Stimulated activated naive B cell treated with anti-CD40 and anti-IgM and Interleukin-4, amounts not matched to agents 10 μg/mL and 1 μg/mL and 100 μg/mL, for 72 hours (primary cell): Measurements from ENCODE around the gene TMUB1.
A peak's percentile ranks its signal among the peaks of the same experiment; 100 is the strongest.
"Not testable (repeated sequence)": the region's sequence is repeated elsewhere in the genome, so short reads cannot be mapped to it uniquely, and the experiment has no call there.

ENCODE experiments used
- ATAC-seq, 2 donors: fragments of 150-1000 bp; cut with Tn5 transposase; replicated peaks; 2 replicates each; pipeline ENCODE4 v1.10.0; 2021; ENCODE audit warnings: moderate library complexity in 1 of 2
- DNase-seq: peaks from one replicate; pipeline ENCODE4 v3.0.0; 2021
- H3K27ac Mint-ChIP-seq: one replicate; pipeline ENCODE4 v1.8.0; 2022; ENCODE audit warnings: mild to moderate bottlenecking, mixed read lengths
- H3K27me3 Mint-ChIP-seq, 2 donors: one replicate each; pipeline ENCODE4 v1.8.0; 2022; ENCODE audit warnings: mixed read lengths in 2 of 2
- H3K36me3 Mint-ChIP-seq, 2 donors: one replicate each; pipeline ENCODE4 v1.8.0; 2022; ENCODE audit warnings: mixed read lengths in 2 of 2, mild to moderate bottlenecking in 1 of 2
- H3K4me1 Mint-ChIP-seq, 2 donors: one replicate each; pipeline ENCODE4 v1.8.0; 2022; ENCODE audit warnings: mixed read lengths in 2 of 2, mild to moderate bottlenecking in 1 of 2
- H3K4me3 Mint-ChIP-seq, 2 donors: one replicate each; pipeline ENCODE4 v1.8.0; 2022; ENCODE audit warnings: mild to moderate bottlenecking in 2 of 2, mixed read lengths in 2 of 2, moderate library complexity in 1 of 2
- H3K9me3 Mint-ChIP-seq, 2 donors: one replicate each; pipeline ENCODE4 v1.8.0; 2022; ENCODE audit warnings: mixed read lengths in 2 of 2, mild to moderate bottlenecking in 1 of 2

The TMUB1 gene

DNA sequence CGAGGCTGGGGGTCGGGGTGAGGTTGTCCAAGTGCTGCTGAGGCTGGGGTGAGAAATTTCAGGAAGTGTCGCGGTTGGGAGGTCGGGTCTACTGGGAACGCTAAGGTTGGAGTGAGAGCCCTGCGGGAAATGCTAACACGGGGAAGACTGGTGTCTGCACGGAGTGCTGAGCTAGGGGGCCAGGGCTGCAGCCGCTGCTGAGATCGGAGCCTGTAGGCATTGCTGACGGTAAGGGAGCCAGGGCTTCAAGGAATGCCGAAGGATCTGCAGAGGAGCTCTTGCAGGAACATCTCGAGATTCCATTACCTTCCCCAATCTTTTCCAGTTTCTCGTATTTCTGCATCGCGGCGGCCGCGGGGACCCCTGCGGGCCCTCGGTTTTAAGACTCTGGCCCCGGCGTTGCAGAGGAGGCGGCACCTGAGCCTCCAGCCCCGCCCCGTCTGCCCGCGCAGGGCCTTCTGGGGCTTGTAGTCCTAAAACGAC, 25.7 kb downstream of the TMUB1 start, which contains the start of gene CDK5:
CDK5 (minus strand) TSS at position 392 of the 483 bp plus-strand sequence; CDS start at position 343, 49 bp downstream.
- ATAC-seq (peak; percentile 4 to 6), DNase-seq (no peak)
- Mint-ChIP-seq H3K36me3 (peaks cover 17 to 28% of the 10 kb centered on the region in 2 donors), H3K9me3 (no peaks in the 10 kb centered on the region), H3K27ac (peak within 1 kb of the TSS; percentile 95), H3K27me3 (peaks cover 3 to 7% of the 10 kb centered on the region in 2 donors), H3K4me1 (peaks cover 29 to 47% of the 10 kb centered on the region in 2 donors), H3K4me3 (peak within 1 kb of the TSS; percentile 95 to 99)

DNA sequence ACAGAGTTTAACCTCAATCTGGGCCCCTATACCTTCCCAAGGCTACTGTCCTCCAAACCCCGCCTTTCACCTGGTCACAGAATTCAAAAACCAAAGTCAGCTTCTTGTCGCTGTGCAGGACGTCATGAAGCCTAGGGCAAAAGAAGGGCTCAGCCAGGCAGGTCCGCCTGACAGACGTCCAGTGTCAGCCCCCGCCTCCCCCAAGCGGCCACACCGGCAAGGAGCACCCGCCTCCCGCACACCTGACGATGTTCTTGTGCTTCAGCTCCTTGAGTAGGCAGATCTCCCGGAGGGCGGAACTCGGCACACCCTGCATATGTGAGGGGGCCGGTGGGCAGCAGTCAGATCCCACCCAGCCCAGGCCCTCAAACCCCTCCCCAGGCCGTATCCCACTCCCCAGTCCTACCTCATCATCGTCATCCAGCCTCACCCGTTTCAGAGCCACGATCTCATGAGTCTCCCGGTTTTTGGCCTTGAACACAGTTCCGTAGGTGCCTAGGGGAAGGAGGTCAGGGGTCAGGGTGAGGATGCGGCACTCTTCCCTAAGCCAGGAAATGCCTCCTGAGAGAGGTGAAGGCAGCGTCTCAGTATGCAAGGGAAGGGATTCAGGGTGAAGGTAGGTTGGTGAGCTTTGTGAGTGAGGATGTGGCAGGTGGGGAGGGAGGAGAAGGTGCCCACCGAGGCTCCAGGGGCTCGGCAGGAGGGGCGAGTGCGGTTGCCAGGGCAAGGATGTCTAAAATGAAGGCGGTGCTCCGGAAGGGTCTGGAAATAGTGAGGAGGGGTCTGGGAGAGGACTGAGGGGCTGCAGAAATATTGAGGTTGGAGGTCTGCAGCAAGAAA, 26.4 kb downstream of the TMUB1 start:
- no peaks in the 10 kb centered on the region for H3K9me3 Mint-ChIP-seq
- ATAC-seq, result no peak
- peaks cover 28 to 46% of the 10 kb centered on the region in 2 donors for H3K4me1 Mint-ChIP-seq
- no peak for DNase-seq
- H3K4me3 Mint-ChIP-seq, result peak overlapping the region; percentile 95 to 99
- H3K36me3 Mint-ChIP-seq, result peaks cover 18 to 31% of the 10 kb centered on the region in 2 donors
- peak overlapping the region; percentile 53 for H3K27ac Mint-ChIP-seq
- peaks cover 8 to 9% of the 10 kb centered on the region in 2 donors for H3K27me3 Mint-ChIP-seq

DNA sequence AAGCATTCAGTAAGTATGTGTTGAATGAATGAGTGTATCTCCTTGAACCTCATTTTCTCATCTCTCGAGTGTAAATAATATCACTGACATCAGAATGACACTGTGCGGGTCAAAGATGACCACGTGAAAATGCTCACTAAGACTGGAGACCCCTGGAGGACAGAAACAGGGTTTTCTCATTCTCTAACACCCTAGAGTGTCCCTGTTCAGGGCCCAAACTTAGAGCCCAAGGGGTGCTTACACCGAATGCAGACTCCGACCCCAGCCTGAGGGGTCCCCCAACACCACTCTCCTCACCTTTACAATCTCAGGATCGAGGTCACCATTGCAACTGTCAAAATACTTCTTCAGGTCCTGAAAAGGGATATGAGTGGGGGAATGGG, 27.0 kb downstream of the TMUB1 start:
- DNase-seq (no peak), ATAC-seq (no peak)
- Mint-ChIP-seq H3K4me1 (peaks cover 25 to 45% of the 10 kb centered on the region in 2 donors), H3K27ac (no peak overlapping the region), H3K36me3 (peaks cover 18 to 35% of the 10 kb centered on the region in 2 donors), H3K4me3 (peak overlapping the region; percentile 95 to 99), H3K27me3 (peaks cover 9 to 13% of the 10 kb centered on the region in 2 donors), H3K9me3 (no peaks in the 10 kb centered on the region)

DNA sequence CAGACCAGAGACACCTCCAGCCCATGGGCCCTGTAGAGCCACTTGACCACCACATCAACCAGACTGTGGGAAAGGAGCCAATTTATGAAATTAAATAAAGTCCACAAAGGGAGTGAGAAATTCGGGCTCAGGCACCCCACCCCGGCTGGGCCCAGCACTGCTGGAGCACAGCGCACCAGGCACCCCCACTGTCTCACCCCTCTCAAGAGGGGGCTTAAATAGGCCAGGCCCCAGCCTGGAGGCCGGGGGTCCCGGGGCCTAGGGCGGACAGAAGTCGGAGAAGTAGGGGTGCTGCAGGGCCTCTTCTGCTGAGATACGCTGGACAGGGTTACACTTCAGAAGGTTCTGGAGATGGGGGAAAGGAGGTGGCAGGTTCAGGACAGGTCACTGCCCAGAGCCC, 29.5 kb downstream of the TMUB1 start:
- Mint-ChIP-seq H3K36me3 (peaks cover 18 to 35% of the 10 kb centered on the region in 2 donors), H3K4me1 (peaks cover 19 to 25% of the 10 kb centered on the region in 2 donors), H3K27me3 (peaks cover 17 to 24% of the 10 kb centered on the region in 2 donors), H3K9me3 (no peaks in the 10 kb centered on the region), H3K27ac (no peak overlapping the region), H3K4me3 (no peak overlapping the region)
- ATAC-seq (no peak), DNase-seq (no peak)

DNA sequence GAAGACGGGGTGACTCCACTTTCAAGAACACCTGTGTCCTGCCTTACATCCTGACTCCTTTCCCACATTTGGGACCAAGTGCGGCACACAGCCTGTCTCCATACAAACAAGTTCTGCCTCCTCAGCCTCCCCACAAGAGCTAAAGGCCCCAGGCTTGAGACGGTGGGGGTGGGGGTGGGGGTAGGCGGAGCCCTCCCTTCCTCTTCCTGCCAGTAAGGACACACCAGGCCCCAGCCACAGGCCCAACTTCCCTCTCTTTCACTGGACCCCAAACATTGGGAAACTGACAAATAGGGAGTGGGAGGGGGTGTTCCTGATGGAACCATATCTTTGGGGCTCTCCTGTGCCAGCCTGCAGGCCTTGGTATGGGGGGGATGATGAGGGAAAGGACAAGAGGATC, 30.2 kb downstream of the TMUB1 start:
- Mint-ChIP-seq H3K9me3 (no peaks in the 10 kb centered on the region), H3K4me1 (peaks cover 15 to 19% of the 10 kb centered on the region in 2 donors), H3K27ac (no peak overlapping the region), H3K4me3 (no peak overlapping the region), H3K36me3 (peaks cover 18 to 35% of the 10 kb centered on the region in 2 donors), H3K27me3 (peaks cover 17 to 24% of the 10 kb centered on the region in 2 donors)
- DNase-seq, result no peak
- no peak for ATAC-seq

DNA sequence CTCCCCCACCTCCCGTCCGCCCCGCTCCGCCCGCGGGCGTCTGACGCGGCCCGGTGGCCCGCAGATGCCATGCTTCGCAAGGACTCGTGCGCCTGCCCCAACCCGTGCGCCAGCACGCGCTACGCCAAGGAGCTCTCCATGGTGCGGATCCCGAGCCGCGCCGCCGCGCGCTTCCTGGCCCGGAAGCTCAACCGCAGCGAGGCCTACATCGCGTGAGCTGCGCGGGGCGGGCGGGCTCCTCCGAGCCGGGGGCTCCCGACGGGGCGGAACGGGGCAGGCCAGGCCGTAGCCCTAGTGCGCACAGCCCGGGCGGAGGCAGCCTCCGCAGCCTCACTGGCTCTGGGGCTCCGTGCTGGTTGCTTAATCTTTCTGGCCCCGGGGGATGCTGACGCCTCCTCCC, 32.2 kb downstream of the TMUB1 start:
- peaks cover 17 to 24% of the 10 kb centered on the region in 2 donors for H3K27me3 Mint-ChIP-seq
- peaks cover 6 to 10% of the 10 kb centered on the region in 2 donors for H3K4me1 Mint-ChIP-seq
- DNase-seq (no peak), ATAC-seq (peak; percentile 61 to 72)
- no peaks in the 10 kb centered on the region for H3K9me3 Mint-ChIP-seq
- H3K27ac Mint-ChIP-seq, result no peak overlapping the region
- no peak overlapping the region for H3K4me3 Mint-ChIP-seq
- peaks cover 18 to 35% of the 10 kb centered on the region in 2 donors for H3K36me3 Mint-ChIP-seq

DNA sequence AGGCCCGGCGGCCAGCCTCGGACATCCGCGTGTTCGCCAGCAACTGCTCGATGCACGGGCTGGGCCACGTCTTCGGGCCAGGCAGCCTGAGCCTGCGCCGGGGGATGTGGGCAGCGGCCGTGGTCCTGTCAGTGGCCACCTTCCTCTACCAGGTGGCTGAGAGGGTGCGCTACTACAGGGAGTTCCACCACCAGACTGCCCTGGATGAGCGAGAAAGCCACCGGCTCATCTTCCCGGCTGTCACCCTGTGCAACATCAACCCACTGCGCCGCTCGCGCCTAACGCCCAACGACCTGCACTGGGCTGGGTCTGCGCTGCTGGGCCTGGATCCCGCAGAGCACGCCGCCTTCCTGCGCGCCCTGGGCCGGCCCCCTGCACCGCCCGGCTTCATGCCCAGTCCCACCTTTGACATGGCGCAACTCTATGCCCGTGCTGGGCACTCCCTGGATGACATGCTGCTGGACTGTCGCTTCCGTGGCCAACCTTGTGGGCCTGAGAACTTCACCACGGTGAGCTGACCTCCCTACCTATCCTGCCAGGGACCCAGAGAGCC, 34.3 kb downstream of the TMUB1 start:
- H3K27ac Mint-ChIP-seq, result no peak overlapping the region
- no peak overlapping the region for H3K4me3 Mint-ChIP-seq
- H3K36me3 Mint-ChIP-seq, result peaks cover 18 to 26% of the 10 kb centered on the region in 2 donors
- H3K27me3 Mint-ChIP-seq, result peaks cover 13 to 24% of the 10 kb centered on the region in 2 donors
- peaks cover 6 to 10% of the 10 kb centered on the region in 2 donors for H3K4me1 Mint-ChIP-seq
- no peak for ATAC-seq
- H3K9me3 Mint-ChIP-seq, result no peaks in the 10 kb centered on the region
- DNase-seq, result no peak

DNA sequence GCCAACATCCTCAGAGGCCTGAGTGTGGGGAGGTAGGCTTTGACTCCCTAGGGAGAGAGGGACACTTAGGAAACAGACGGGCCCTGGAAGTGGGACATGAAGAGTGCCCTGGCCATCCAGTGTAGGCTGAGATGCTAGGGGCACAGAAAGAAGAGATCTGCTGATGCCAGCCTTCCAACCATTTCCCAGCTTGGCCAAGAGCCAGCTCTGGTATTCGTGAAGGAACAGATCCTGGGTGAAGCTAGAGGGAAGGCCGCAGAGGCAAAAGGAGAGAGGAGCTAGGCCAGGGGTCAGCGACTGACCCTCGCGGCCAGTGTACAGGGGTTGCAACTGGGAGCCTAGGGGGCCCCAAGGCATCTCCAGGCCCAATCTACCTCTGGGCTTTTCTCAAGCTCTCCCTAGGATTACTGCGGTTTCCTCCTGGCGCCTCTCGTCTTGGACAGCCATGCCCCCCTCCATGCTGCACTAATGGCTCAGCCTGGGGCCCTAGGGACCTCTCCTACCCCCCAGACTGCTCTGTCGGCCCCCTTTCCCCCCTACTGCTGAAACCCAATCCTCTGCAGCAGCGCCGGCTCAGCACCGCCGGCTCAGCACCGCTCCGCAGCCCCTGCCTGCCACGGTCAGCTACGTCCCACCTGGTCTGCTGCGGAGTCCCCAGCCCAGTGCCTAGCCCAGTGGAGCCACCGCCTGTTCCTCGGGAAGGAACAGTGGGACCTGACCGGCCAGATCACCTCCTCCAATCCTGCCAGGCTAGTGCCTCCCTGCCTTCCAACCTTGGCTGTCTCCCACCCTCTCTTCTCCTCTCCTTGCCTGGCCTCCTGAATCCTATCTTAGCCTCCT, 35.1 kb downstream of the TMUB1 start, which contains the start of gene ASIC3:
ASIC3 (plus strand) TSS at position 556 of the 840 bp plus-strand sequence. CDS start 355 bp downstream, outside the sequence.
- Mint-ChIP-seq H3K27me3 (peaks cover 13 to 24% of the 10 kb centered on the region in 2 donors), H3K4me3 (no peak within 1 kb of the TSS), H3K27ac (no peak within 1 kb of the TSS), H3K9me3 (no peaks in the 10 kb centered on the region), H3K36me3 (peaks cover 19 to 22% of the 10 kb centered on the region in 2 donors), H3K4me1 (peaks cover 6 to 9% of the 10 kb centered on the region in 2 donors)
- ATAC-seq (no peak), DNase-seq (no peak)

DNA sequence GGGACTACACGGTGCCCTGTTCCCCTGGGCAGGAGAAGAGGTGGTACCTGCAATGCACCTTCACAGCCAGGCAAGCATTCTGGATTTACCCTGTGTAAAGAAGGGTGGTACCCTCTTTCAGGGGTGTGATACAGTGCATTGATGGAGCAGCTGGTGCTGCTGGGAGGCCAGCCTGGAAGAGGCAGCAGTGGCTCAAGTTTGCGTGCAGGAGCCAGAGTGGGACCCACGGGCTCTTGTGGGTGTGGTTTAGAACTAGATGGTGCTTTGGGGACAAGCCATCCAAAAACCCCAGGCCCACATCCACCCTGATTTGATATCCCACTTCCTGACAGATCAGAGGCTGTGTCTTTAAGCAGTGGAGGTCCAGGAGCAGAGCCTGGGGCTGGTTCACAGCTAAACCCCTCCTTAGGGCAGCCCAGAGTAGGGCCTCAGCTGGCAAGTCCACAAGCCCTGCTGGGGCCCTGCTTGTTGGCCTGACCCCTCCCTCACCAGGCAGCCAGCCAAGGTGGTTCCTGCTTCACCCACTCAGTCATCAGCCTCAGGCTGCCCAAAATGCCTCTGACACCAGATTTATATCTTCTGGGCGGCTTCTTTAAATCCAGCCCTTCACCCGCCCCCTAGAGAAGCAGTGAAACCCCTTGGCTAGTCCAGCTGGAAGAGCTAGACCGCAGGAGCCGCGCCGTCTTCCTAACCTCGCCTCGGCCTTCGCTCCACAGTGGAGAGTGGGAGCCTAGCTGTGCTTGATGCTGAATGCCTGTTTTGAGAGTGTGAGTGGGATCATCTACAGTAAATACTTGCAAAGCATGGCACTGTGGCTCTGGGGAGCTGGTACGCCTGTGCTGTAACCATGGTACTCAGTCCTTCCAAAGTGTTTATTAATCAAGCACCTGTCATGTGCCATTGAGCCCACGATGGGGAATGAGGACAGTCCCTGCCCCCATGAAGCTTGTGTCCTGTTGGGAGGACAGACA, 36.4 kb downstream of the TMUB1 start:
- Mint-ChIP-seq H3K9me3 (no peaks in the 10 kb centered on the region), H3K27me3 (peaks cover 8 to 16% of the 10 kb centered on the region in 2 donors), H3K36me3 (peaks cover 14 to 20% of the 10 kb centered on the region in 2 donors), H3K27ac (peak overlapping the region; percentile 65), H3K4me3 (no peak overlapping the region), H3K4me1 (peaks cover 5 to 8% of the 10 kb centered on the region in 2 donors)
- ATAC-seq (no peak), DNase-seq (no peak)

DNA sequence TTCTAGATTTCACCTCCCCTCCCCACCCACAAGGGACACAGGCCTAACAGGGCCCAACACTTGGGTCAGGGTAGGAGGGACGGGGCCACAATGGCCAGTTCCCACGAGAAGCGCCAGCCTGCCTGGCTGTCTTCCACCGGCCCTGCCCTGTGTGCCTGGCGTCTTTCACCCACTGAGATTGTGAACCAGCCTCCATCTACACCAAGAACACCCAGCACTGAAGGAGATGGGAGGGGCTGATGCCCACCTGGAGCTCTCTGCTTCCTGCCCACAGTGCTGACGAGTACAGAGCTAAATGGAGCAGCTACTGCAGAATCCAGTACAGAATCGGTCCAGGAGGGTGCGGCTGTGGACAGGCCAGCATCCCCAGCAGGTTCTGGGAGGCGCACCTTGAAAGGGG, 37.3 kb downstream of the TMUB1 start:
- Mint-ChIP-seq H3K9me3 (no peaks in the 10 kb centered on the region), H3K27ac (no peak overlapping the region), H3K27me3 (peaks cover 8 to 11% of the 10 kb centered on the region in 2 donors), H3K36me3 (peaks cover 21 to 24% of the 10 kb centered on the region in 2 donors), H3K4me3 (no peak overlapping the region), H3K4me1 (peaks cover 0 to 6% of the 10 kb centered on the region in 2 donors)
- DNase-seq, result no peak
- peak in 1 of 2 donors; percentile 5 for ATAC-seq

DNA sequence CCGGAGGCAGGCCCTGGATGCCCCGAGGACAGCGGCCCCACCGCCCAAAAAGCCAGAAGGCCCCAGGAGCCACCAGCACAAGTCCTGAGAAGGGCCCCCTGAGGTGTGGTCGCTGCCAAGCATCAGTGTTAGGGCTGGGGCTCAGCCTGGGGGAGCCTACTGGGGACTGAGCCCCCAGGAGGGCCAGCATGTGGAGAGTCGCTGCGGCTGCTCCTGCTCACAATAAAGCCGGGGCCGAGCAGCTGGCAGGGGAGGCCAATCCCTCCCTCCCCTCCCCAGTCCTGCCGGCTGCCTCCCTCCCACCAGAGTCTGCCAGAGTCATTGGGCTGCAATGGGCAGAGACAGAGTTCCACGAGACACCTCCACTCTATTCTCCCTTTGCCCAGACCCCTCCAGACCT, 38.0 kb downstream of the TMUB1 start:
- H3K4me1 Mint-ChIP-seq, result peaks cover 1 to 4% of the 10 kb centered on the region in 2 donors

DNA sequence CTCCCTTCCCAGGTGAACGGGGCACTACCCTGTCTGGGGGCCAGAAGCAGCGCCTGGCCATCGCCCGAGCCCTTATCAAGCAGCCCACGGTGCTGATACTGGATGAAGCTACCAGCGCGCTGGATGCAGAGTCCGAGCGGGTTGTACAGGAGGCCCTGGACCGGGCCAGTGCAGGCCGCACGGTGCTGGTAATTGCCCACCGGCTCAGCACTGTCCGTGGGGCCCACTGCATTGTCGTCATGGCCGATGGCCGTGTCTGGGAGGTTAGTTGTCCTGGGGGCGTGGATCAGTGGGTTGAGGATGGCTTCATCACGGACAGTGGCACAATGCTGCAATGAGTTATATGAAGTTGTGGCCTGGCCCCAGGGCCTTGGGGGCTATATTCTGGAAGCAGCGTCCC, 39.3 kb downstream of the TMUB1 start:
- Mint-ChIP-seq H3K9me3 (no peaks in the 10 kb centered on the region), H3K36me3 (peaks cover 26 to 27% of the 10 kb centered on the region in 2 donors), H3K27me3 (no peaks in the 10 kb centered on the region), H3K4me3 (no peak overlapping the region), H3K4me1 (peaks cover 14% of the 10 kb centered on the region in 2 donors), H3K27ac (no peak overlapping the region)
- ATAC-seq, result no peak
- DNase-seq, result no peak

More for the DNA sequence above, 38.0 kb downstream of the TMUB1 start:
- Mint-ChIP-seq H3K9me3 (no peaks in the 10 kb centered on the region), H3K27ac (no peak overlapping the region), H3K27me3 (peaks cover 5 to 6% of the 10 kb centered on the region in 2 donors), H3K4me3 (no peak overlapping the region), H3K36me3 (peaks cover 21 to 24% of the 10 kb centered on the region in 2 donors)
- ATAC-seq (no peak), DNase-seq (no peak)

DNA sequence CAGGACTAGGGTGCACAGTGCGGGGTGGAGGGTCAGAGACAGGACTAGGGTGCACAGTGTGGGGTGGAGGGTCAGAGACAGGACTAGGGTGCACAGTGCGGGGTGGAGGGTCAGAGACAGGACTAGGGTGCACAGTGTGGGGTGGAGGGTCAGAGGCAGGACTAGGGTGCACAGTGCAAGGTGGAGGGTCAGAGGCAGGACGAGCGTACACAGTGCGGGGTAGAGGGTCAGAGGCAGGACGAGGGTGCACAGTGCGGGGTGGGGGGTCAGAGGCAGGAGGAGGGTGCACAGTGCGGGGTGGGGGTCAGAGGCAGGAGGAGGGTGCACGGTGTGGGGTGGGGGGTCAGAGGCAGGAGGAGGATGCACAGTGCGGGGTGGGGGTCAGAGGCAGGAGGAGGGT, 39.8 kb downstream of the TMUB1 start:
- not testable (repeated sequence) for DNase-seq, H3K9me3 Mint-ChIP-seq, H3K27ac Mint-ChIP-seq, ATAC-seq, H3K4me3 Mint-ChIP-seq, H3K27me3 Mint-ChIP-seq
- Mint-ChIP-seq H3K4me1 (peaks cover 18 to 19% of the 10 kb centered on the region in 2 donors), H3K36me3 (peaks cover 28 to 30% of the 10 kb centered on the region in 2 donors)
